Endothelial cell of umbilical vein (primary cell): ENCODE measurements around the gene ADGB.

Experiments used
- CTCF ChIP-seq, 2 donors: IDR thresholded peaks; 1 replicate in 1 of 2; 2 replicates in 1 of 2; pipeline ENCODE4 v1.5.1; 2011; ENCODE audit warnings: low read length in 2 of 2, mild to moderate bottlenecking in 2 of 2, moderate library complexity in 2 of 2, control low read depth in 1 of 2, inconsistent platforms in 1 of 2, low read depth in 1 of 2; ENCODE audit not compliant: insufficient read depth in 1 of 2; ENCODE audit errors: extremely low read depth in 1 of 2
- EZH2 ChIP-seq: IDR thresholded peaks from 2 replicates; pipeline ENCODE4 v1.6.1; 2012; ENCODE audit warnings: borderline replicate concordance, low read depth, mild to moderate bottlenecking, moderate library complexity, low read length, inconsistent platforms; ENCODE audit not compliant: severe bottlenecking
- FOS ChIP-seq: IDR thresholded peaks from 2 replicates; pipeline ENCODE4 v1.6.1; 2011; ENCODE audit warnings: mild to moderate bottlenecking, low read length, moderate library complexity, borderline replicate concordance; ENCODE audit not compliant: insufficient read depth
- GATA2 ChIP-seq: IDR thresholded peaks from 2 replicates; pipeline ENCODE4 v1.7.0; 2011; ENCODE audit warnings: low read depth, mild to moderate bottlenecking, moderate library complexity, mixed read lengths, low read length; ENCODE audit not compliant: insufficient read length, insufficient read depth
- JUN ChIP-seq: IDR thresholded peaks from 2 replicates; pipeline ENCODE4 v1.6.1; 2011; ENCODE audit warnings: borderline replicate concordance, low read depth; ENCODE audit not compliant: insufficient read length, insufficient read depth
- POLR2A ChIP-seq: IDR thresholded peaks from 2 replicates; pipeline ENCODE4 v1.6.1; 2012; ENCODE audit warnings: low read depth, mild to moderate bottlenecking, control low read depth, low read length
- POLR2AphosphoS5 ChIP-seq: IDR thresholded peaks from 2 replicates; pipeline ENCODE4 v1.6.1; 2012; ENCODE audit warnings: low read depth, mild to moderate bottlenecking, control low read depth, low read length, moderate library complexity; ENCODE audit not compliant: insufficient read depth
- TF ChIP-seq, protein P1 (sequence below): IDR thresholded peaks from 2 replicates; pipeline ENCODE4 v1.6.1; 2011; ENCODE audit not compliant: insufficient read depth, insufficient read length

GRCh38 chr6:146856296-146856695 lies 257.5 kb downstream of the ADGB start:
- TF ChIP-seq POLR2AphosphoS5 (no peak), CTCF (IDR thresholded peaks at IDR 0.05; ENCODE audit: extremely low read depth in 1 of 2, insufficient read depth in 1 of 2, low read depth in 1 of 2, low read length in 2 of 2) (no peak), POLR2A (no peak), FOS (no peak), EZH2 (no peak), GATA2 (no peak), JUN (no peak)
- TF ChIP-seq, protein P1, sequence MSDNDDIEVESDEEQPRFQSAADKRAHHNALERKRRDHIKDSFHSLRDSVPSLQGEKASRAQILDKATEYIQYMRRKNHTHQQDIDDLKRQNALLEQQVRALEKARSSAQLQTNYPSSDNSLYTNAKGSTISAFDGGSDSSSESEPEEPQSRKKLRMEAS = no peak
